Esophagus muscularis mucosa (tissue), 4 donors: Measurements from ENCODE around the gene RAB40B. TPM values are rescaled to one million over a fixed set of nuclear protein-coding genes. Genes with fewer than 3 reads are reported as not detected.

Experiments
- DNase-seq: peaks from one replicate; pipeline ENCODE4 v3.0.0-alpha.2; 2017; ENCODE audit errors: extremely low spot score
- H3K27ac ChIP-seq, 4 donors: fragments of 200-600 bp; sonication (generic); replicated peaks in 1 of 4; 1 replicate in 3 of 4; 2 replicates in 1 of 4; pipeline ENCODE4 v1.5.1; 2016 to 2019; ENCODE audit warnings: mild to moderate bottlenecking in 1 of 4
- H3K27me3 ChIP-seq, 4 donors: fragments of 200-600 bp; sonication (generic); one replicate each; pipeline versions ENCODE4 v1.5.1 to v1.6.0; 2016 to 2019
- H3K36me3 ChIP-seq, 4 donors: fragments of 200-600 bp; sonication (generic); one replicate each; pipeline ENCODE4 v1.5.1; 2016 to 2019
- H3K4me1 ChIP-seq, 4 donors: fragments of 200-600 bp; sonication (generic); one replicate each; pipeline ENCODE4 v1.5.1; 2016 to 2019
- H3K4me3 ChIP-seq, 4 donors: fragments of 200-600 bp; sonication (generic); 1 replicate in 2 of 4; 2 replicates in 2 of 4; pipeline ENCODE4 v1.5.1; 2016 to 2019; ENCODE audit warnings: mild to moderate bottlenecking in 4 of 4, moderate library complexity in 1 of 4
- H3K9me3 ChIP-seq, 4 donors: fragments of 200-600 bp; sonication (generic); 1 replicate in 3 of 4; 2 replicates in 1 of 4; pipeline ENCODE4 v1.5.1; 2016 to 2019
- EP300 ChIP-seq: sonication (generic); formaldehyde crosslinking; IDR thresholded peaks from one replicate; pipeline ENCODE4 v1.6.1; 2017; ENCODE audit warnings: antibody characterized with exemption
- POLR2A ChIP-seq: fragments of 450-650 bp; IDR thresholded peaks from one replicate; pipeline ENCODE4 v1.6.1; 2017; ENCODE audit warnings: antibody characterized with exemption, moderate library complexity, mild to moderate bottlenecking, low read depth
- POLR2AphosphoS5 ChIP-seq, 2 donors: sonication (generic); formaldehyde crosslinking; IDR thresholded peaks; one replicate each; pipeline ENCODE4 v1.6.1; 2017; ENCODE audit warnings: antibody characterized with exemption in 2 of 2
- WGBS: methylation state at CpG from one replicate; pipeline ENCODE4 v1.1.5; 2018; 5-methylcytosine and 5-hydroxymethylcytosine counted together
- intact Hi-C: fragments of 100-400 bp; cut with DNase I; formaldehyde crosslinking; loops from one replicate; pipeline ENCODE4 v1.15.1; 2023
- total RNA-seq, 4 donors: library from RNA; depleted of rRNA; stranded (reverse); fragments of >200 nt; gene quantifications; one replicate each; pipeline versions ENCODE4 v1.1.0 to v1.2.1, GENCODE V29; 2016
- TF ChIP-seq, protein P1 (sequence below), 3 experiments: fragments of 200-600 bp in 2 of 3; fragments of 450-650 bp in 1 of 3; sonication (generic) in 2 of 3; IDR thresholded peaks; one replicate each; pipeline ENCODE4 v1.5.1; 2017 to 2019; ENCODE audit warnings: antibody characterized with exemption in 3 of 3, mild to moderate bottlenecking in 2 of 3, moderate library complexity in 1 of 3

RAB40B gene
- total RNA-seq, 4 donors from 2014 or later: 6.2 to 24.3 (median 19.4) TPM

DNA sequence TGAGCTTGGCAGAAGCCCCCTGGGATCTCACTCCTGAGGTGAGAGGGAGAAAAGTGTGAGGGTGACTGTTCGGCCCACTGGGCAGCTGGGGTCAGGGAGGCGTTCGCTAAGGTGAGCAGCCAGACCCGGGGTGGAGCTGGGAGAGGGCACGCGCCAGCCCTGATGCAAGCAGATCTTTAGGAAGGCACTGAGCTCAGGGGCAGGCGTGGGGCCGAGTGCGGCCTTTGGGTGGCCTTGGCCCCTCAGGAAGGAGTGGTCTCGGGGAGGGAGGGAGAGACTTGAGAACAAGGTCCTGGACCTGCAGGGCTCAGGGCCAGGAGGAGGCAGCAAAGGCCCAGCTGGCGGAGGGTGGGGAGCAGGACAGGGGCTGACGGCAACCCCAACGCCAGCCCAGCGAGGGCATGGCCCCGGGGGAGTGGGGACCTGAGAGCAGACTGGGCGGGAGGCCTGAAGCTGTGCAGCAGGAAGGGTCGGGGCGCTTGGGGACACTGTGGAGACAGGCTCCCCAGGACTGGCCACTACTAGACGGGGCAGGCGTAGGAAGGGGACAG, 35.7 kb downstream of the RAB40B start:
- Histone ChIP-seq H3K36me3 (peaks cover 2 to 69% (median 51%) of the 10 kb centered on the region in 4 donors), H3K9me3 (no peaks in the 10 kb centered on the region), H3K4me3 (no peak overlapping the region), H3K27ac (no peak overlapping the region), H3K4me1 (no peaks in the 10 kb centered on the region), H3K27me3 (no peaks in the 10 kb centered on the region)
- WGBS: 85% methylated on average over 16 of the region's 20 CpGs
- TF ChIP-seq EP300 (no peak), POLR2A (no peak), POLR2AphosphoS5 (IDR thresholded peaks at IDR 0.05) (no peak)
- TF ChIP-seq, protein P1, sequence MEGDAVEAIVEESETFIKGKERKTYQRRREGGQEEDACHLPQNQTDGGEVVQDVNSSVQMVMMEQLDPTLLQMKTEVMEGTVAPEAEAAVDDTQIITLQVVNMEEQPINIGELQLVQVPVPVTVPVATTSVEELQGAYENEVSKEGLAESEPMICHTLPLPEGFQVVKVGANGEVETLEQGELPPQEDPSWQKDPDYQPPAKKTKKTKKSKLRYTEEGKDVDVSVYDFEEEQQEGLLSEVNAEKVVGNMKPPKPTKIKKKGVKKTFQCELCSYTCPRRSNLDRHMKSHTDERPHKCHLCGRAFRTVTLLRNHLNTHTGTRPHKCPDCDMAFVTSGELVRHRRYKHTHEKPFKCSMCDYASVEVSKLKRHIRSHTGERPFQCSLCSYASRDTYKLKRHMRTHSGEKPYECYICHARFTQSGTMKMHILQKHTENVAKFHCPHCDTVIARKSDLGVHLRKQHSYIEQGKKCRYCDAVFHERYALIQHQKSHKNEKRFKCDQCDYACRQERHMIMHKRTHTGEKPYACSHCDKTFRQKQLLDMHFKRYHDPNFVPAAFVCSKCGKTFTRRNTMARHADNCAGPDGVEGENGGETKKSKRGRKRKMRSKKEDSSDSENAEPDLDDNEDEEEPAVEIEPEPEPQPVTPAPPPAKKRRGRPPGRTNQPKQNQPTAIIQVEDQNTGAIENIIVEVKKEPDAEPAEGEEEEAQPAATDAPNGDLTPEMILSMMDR (IDR thresholded peaks at IDR 0.05): no peak
- intact Hi-C loops: no loop called here
- DNase-seq: no peak

- Histone ChIP-seq H3K27ac (no peak overlapping the region), H3K4me3 (no peak overlapping the region), H3K4me1 (no peaks in the 10 kb centered on the region), H3K27me3 (no peaks in the 10 kb centered on the region), H3K36me3 (peaks cover 8 to 73% (median 54%) of the 10 kb centered on the region in 4 donors), H3K9me3 (no peaks in the 10 kb centered on the region)
- 85% methylated on average over 16 of the region's 31 CpGs for WGBS
- intact Hi-C loops: no loop called here
- no peak for TF ChIP-seq EP300
- no peak for TF ChIP-seq POLR2AphosphoS5 (IDR thresholded peaks at IDR 0.05)
- DNase-seq: no peak
Measured at GRCh38 chr17:82661717-82662683, 36.5 kb downstream of the RAB40B start.

DNA sequence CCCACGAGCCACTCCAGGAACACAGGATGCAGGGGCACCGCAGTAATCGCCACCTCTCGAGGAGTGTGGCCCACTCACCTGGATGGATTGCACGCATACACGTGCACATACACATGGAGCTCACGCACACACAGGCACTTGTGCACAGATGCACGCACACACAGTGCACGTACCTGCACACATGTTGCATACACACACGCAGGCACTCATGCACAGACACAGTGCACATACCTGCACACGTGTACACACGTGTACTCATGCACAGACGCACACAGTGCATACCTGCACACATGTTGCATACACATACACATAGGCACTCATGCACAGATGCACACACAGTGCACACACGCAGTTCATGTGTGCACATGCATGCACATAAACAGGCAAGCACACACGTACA, 38.6 kb downstream of the RAB40B start:
- TF ChIP-seq EP300: no peak
- no peak for TF ChIP-seq POLR2A
- TF ChIP-seq POLR2AphosphoS5 (IDR thresholded peaks at IDR 0.05): no peak
- TF ChIP-seq, protein P1 (IDR thresholded peaks at IDR 0.05): no peak
- no peak for DNase-seq
- no peaks in the 10 kb centered on the region for H3K4me1 ChIP-seq
- H3K27ac ChIP-seq: no peak overlapping the region
- peaks cover 8 to 95% (median 59%) of the 10 kb centered on the region in 4 donors for H3K36me3 ChIP-seq
- no peak overlapping the region for H3K4me3 ChIP-seq
- H3K9me3 ChIP-seq: no peaks in the 10 kb centered on the region
- H3K27me3 ChIP-seq: no peaks in the 10 kb centered on the region
- intact Hi-C loops: no loop called here
- WGBS: 94% methylated on average over 15 of the region's 15 CpGs

GRCh38 chr17:82658796-82659452, 39.6 kb downstream of the RAB40B start:
- intact Hi-C loops: no loop called here
- Histone ChIP-seq H3K4me1 (no peaks in the 10 kb centered on the region), H3K4me3 (no peak overlapping the region), H3K27me3 (no peaks in the 10 kb centered on the region), H3K36me3 (peaks cover 8 to 89% (median 56%) of the 10 kb centered on the region in 4 donors), H3K9me3 (no peaks in the 10 kb centered on the region), H3K27ac (no peak overlapping the region)
- DNase-seq: no peak
- 97% methylated on average over 33 of the region's 36 CpGs for WGBS
- TF ChIP-seq EP300 (no peak), POLR2AphosphoS5 (IDR thresholded peaks at IDR 0.05) (no peak), POLR2A (no peak)
- TF ChIP-seq, protein P1 (IDR thresholded peaks at IDR 0.05): no peak

DNA sequence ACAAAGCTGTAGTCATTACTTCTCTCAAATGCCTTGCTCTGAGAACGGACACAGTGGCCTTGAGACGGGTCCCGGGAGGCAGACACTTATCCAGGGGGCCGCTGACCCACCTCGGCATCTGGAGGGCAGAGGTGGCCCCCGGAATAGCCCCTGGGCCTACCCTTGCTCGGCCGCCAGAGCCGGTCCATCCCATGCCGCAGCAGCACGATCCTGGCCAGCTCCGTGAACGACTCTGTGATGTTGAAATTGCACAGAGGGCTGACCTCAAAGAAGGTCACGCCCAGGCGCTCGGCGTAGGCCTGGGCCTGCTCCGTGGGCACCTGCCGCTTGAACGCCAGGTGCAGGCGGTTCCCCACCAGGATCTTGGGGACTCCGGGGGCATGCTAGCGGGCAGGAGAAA, 40.2 kb downstream of the RAB40B start:
- DNase-seq: no peak
- intact Hi-C loops: no loop called here
- H3K4me1 ChIP-seq: no peaks in the 10 kb centered on the region
- H3K27me3 ChIP-seq: no peaks in the 10 kb centered on the region
- H3K4me3 ChIP-seq: no peak overlapping the region
- no peaks in the 10 kb centered on the region for H3K9me3 ChIP-seq
- H3K27ac ChIP-seq: no peak overlapping the region
- TF ChIP-seq, protein P1 (IDR thresholded peaks at IDR 0.05): no peak
- no peak for TF ChIP-seq POLR2AphosphoS5 (IDR thresholded peaks at IDR 0.05)
- H3K36me3 ChIP-seq: peaks cover 8 to 83% (median 50%) of the 10 kb centered on the region in 4 donors
- WGBS: 93% methylated on average over 3 of the region's 23 CpGs
